Activated T-cell treated with anti-CD3 and anti-CD28 coated beads, Interleukin-2, amount 50 U/mL, for 48 hours (primary cell): ENCODE measurements around the gene TTLL6.
A peak's percentile ranks its signal among the peaks of the same experiment; 100 is the strongest.
"Not testable (repeated sequence)": the region's sequence is repeated elsewhere in the genome, so short reads cannot be mapped to it uniquely, and the experiment has no call there.

ENCODE experiments used
- DNase-seq, 2 experiments: peaks; one replicate each; pipeline ENCODE4 v3.0.0-alpha.2; 2020

The TTLL6 gene

GRCh38 chr17:48816774-48817590 lies at the start of gene TTLL6:
Gene TTLL6 (minus strand): TSS chr17:48817229. CDS start chr17:48817072, 157 bp downstream.
- peak; percentile 67 to 76 for DNase-seq

DNA sequence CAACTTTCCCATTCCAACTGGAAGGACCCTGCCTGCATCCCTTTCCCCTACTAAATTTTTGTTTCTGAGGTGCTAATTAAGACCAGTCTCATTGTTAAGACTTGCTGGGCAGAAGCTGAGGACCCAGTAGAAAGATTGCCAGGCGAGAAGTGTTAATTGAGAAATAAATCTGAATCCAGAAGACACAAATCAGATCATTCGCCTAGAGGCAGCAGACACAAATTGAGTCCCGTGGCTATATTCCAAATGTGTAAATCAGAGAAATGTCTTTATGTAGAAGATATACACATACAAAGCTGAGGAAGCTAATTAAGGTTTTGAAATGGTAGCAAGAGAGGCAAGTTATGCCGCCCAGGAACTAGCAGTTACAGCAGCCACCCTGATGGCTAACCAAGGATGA lies 43.4 kb upstream of the TTLL6 start:
- DNase-seq, result no peak

GRCh38 chr17:48860034-48860433 lies 43.0 kb upstream of the TTLL6 start:
- no peak for DNase-seq

DNA sequence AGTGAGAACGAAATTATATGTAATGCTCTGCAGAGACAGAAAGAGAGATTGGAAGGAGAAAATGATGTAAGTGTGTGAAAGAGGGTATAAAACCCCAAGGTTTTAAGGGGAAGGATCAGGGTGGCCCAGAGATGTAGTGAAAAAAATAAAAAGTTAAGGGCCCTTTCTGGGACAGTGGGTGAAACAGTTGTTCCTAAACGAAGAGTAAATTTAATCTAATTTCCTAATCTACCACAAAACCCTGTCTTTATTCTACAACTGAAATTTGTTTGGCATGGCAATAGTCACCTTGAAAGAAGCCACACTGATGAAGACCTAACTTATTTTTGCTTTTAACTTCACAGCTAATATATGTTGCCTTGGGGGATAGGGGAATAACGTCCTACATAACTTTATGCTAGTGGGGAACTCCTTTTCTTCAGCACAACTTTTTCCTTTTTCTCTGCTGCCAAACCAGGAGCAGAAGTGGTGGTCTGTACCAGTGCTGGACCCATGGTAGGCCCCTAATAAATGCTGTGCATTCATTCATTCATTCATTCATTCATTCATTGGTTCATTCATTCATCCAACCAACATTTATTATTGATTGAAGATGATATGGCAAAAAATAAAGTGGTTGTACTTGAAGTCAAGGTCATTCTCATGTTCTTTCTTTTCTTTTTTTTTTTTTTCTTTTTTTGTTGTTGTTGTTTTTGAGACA lies 39.2 kb upstream of the TTLL6 start:
- no peak for DNase-seq

GRCh38 chr17:48854774-48855476 lies 37.9 kb upstream of the TTLL6 start:
- no peak for DNase-seq

DNA sequence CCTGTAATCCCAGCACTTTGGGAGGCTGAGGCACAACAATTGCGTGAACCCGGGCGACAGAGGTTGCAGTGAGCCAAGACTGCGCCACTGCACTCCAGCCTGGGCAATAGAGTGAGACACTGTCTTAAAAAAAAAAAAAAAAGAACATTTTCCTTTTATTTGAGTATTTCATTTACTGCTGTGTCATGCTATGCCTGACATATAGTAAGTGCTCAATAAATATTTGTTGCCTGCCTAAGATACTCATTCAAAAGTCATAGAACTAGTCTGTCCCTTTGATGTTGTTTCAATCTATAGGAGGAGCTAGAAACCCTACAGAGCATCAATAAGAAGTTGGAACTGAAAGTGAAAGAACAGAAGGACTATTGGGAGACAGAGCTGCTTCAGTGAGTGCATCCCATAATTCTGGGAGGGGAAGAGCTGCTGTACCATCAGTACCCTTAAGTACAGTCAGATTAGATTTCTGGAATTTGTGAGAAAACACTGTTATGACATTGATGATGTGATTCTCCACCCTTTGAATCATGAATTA lies 33.8 kb upstream of the TTLL6 start:
- DNase-seq, result no peak

DNA sequence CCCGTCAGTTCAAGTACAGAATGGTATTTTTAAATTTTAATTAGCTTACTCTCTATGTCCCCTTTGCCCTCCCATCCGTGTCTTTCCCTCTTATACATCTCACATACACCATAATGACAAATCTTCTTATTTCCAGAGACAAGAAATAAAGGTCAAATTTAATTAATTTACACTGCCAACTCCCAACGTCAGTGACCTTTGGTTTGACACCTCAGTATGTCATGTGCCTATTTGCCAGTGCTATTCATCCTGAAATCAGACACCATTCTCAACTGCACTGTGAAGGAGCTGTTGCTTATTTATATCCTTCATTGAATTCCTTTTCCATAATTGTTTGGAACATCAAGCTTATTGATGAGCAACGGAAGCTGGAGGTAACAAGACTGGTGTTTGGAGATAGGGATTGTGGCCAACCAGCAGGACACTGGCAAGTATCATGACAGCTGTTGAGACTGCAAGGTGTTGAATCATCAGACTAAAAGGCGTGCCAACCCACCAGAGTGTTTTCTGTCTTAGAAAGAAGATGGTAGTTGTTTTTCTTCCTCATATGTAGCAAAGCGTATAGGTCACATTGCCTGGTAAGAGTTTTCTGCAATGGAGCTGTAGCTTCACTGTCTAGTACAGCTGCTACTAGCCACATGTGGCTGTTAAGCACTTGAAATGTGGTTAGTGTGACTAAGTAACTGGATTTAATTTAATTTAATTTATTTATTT lies 26.3 kb upstream of the TTLL6 start:
- DNase-seq, result no peak

DNA sequence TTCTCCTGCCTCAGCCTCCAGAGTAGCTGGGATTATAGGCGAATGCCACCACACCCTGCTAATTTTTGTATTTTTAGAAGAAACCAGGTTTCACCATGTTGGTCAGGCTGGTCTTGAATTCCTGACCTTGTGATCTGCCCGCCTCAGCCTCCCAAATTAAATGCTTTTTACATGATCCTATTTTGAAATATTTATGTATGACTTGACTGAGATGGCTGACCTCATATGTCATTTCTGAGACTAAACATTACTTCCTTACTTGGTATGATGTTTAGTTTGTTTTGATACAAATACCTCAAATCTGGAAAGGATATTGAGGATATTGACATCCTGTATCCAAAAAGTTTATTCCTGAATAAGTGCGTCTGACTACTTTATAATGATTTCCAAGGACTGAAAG lies 25.7 kb upstream of the TTLL6 start:
- no peak for DNase-seq

- no peak for DNase-seq
These were observed 24.4 kb upstream of the TTLL6 start for GRCh38 chr17:48841395-48841831.

- no peak for DNase-seq
These were observed 23.4 kb upstream of the TTLL6 start for GRCh38 chr17:48840441-48840840.

DNA sequence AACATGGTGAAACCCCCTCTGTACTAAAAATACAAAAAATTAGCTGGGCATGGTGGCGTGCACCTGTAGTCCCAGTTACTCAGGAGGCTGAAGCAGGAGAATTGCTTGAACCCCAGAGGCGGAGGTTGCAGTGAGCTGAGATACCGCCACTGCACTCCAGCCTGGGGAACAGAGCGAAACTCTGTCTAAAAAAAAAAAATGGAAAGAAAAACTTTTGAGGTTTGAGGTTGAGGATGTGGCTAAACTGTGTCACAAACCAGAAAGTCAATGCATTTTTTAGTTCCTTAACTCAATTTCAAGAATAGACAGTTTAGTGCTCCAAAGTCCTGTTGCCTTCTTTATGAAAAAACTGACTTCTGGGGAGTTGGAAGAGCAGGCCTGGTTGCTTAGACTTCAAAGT lies 20.4 kb upstream of the TTLL6 start:
- DNase-seq, result not testable (repeated sequence)

GRCh38 chr17:48835971-48836370 lies 18.9 kb upstream of the TTLL6 start:
- DNase-seq, result no peak

- no peak for DNase-seq
These were observed 17.9 kb upstream of the TTLL6 start for GRCh38 chr17:48834973-48835372.

- DNase-seq, result no peak
These were observed 14.5 kb upstream of the TTLL6 start for GRCh38 chr17:48831549-48831883.

DNA sequence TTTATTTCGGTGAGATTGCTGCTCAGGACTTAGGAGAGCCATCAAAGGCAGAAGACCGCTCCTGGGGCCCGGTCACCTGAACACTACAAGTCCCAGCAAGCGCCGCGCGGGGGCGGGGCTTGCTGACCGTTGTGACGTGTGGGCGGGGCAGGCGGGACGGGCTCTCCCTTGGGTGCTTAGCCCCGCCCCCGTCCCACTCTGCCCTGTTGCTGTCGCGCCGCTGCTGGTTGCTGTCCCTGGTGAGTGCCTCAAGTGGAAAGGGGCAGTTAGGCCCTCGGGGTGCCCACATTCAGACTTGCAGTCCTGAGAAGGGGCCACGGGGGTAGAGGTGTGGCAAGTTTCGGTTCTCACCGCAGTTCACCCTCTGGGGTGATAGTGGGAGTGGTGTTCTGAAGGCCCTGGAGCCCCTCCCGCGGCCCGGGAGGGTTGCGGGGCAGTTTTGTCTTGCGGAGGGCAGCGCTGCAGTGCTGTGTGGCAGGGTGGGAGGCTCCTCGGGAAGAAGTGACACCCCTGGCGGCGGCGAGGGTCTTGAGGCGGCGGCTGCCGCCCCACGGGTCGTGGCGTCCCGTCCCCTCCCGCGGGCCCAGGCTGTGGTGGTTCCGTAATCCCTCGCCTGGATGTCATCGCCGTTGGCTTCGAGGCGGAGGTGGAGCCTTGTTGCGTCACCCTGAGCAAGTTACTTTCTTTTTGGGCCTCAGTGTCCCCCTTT lies 14.0 kb upstream of the TTLL6 start, which contains the start of gene CALCOCO2:
Gene CALCOCO2 (plus strand): TSS at position 196 of the 709 bp plus-strand sequence. CDS start 10,673 bp downstream, outside the sequence.
- DNase-seq, result peak; percentile 92 to 93

DNA sequence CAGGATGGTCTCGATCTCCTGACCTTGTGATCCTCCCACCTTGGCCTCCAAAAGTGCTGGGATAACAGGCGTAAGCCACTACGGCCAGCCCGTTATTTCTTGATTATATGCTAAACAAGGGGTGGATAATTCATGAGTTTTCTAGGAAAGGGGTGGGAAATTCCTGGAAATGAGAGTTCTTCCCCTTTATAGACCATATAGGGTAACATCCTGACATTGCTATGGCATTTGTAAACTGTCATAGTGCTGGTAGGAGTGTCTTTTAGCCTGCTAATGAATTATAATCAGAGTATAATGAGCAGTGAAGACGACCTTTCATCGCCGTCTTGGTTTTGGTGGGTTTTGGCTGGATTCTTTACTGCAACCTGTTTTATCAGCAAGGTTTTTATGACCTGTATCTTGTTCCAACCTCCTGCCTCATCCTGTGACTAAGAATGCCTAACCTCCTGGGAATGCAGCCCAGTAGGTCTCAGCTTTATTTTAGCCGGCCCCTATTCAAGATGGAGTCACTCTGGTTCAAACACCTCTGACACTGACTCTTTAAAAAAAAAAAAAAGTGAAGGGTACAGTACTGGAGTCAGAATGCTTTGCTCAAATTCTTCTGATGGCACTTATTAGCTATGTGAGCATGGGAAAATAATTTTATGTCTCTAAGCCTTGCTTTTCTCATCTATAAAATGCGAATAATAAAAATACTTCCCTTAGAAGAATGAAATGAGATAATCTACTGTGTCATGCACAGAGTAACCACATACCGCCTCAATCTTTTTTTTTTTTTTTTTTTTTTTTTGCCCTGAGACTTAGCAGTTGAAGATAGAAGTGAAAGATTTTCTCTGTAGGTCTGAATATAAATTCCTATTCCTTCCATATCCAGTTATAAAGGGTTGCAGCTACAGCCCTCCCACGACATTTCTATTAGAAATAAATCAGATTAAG lies 8.7 kb upstream of the TTLL6 start:
- no peak for DNase-seq

GRCh38 chr17:48820936-48821335 lies 3.9 kb upstream of the TTLL6 start:
- not testable (repeated sequence) for DNase-seq

DNA sequence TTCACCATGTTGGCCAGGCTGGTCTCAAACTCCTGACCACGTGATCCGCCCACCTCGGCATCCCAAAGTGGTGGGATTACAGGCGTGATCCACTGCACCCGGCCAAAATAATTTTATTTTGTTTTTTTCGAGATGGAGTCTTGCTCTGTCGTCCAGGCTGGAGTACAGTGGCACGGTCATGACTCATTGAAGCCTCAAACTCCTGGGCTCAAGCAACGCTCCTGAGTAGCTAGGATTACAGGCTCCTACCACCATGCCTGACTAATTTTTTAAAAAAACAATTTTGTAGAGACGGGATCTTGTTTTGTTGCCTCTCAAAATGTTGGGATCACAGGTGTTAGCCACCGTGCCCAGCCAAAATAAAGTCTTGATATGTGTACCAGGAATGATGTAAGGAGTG lies 2.4 kb upstream of the TTLL6 start:
- no peak for DNase-seq

DNA sequence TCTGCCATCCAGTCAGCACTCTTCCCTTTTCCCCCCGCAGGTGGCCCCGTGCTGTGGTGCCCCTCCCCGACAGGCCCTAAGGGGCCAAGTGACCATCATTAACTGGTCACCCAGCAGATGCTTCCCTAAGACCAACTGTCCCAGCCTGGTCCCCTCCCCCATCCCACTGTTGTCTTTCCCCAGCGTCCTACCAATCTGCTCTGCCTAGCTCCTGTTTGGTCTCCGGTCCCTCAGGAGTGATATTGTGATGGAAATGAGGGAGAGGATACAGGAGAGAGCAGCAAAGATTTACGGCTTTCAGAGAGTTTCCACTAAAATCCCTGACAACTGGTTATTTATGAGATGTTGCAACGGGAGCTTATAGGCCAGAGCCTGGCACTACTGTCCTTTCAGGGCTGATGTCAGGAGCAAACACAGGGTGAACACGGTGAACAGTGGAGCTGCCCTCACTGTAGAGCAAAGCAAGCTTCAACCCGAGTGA lies 1.4 kb upstream of the TTLL6 start:
- no peak for DNase-seq

DNA sequence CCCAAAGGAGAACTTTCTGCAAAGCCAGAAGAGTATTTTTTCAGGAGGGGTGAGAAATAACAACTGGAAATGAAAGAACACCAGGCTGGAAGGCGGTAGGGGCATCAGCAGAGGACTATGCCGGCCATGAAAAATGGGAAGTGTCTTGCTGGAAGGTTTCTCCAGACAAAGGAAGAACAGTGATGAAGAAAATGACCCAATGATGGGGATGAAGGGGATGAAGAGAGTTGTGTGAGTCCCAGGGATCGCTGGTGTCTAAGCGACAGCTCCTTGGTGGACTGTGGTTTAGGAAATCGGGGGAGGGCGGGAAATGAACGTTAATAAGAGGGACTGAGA lies 623 bp downstream of the TTLL6 start:
- no peak for DNase-seq

- DNase-seq, result no peak
These were observed 1.7 kb downstream of the TTLL6 start for GRCh38 chr17:48815311-48815710.
